Fibroblast of villous mesenchyme (primary cell): ENCODE measurements around the gene GNAI3. TPM values are rescaled to one million over a fixed set of nuclear protein-coding genes. Genes with fewer than 3 reads are reported as not detected.

Experiments
- DNase-seq: peaks from one replicate; pipeline ENCODE4 v3.0.0-alpha.2; 2010; ENCODE audit warnings: low read depth
- H3K4me3 ChIP-seq: 2 replicates; pipeline ENCODE4 v1.5.1; 2011; ENCODE audit warnings: low read depth, mild to moderate bottlenecking, low read length
- CTCF ChIP-seq: IDR thresholded peaks from 2 replicates; pipeline ENCODE4 v1.5.1; 2012; ENCODE audit warnings: low read depth, mild to moderate bottlenecking, low read length; ENCODE audit not compliant: insufficient read depth
- total RNA-seq: library from RNA; depleted of rRNA; stranded (reverse); fragments of >200 nt; gene quantifications from 2 replicates; pipeline ENCODE4 v1.2.3, GENCODE V29; 2012

GNAI3 gene
- total RNA-seq, 1 donor: 17.3 TPM

GRCh38 chr1:109637446-109637845, 89.0 kb downstream of the GNAI3 start:
- no peak for DNase-seq
- no peak for TF ChIP-seq CTCF

GRCh38 chr1:109639063-109639840, 90.8 kb downstream of the GNAI3 start:
- DNase-seq: no peak
- H3K4me3 ChIP-seq: no peak overlapping the region

More at GRCh38 chr1:109637446-109637845, 89.0 kb downstream of the GNAI3 start:
- H3K4me3 ChIP-seq: no peak overlapping the region

GRCh38 chr1:109639841-109640184, 91.4 kb downstream of the GNAI3 start:
- DNase-seq: no peak
- no peak overlapping the region for H3K4me3 ChIP-seq
- TF ChIP-seq CTCF: no peak

More at GRCh38 chr1:109639063-109639840, 90.8 kb downstream of the GNAI3 start:
- TF ChIP-seq CTCF: no peak

GRCh38 chr1:109640285-109640865, 92.0 kb downstream of the GNAI3 start:
- DNase-seq: peak; percentile 70
- no peak overlapping the region for H3K4me3 ChIP-seq
- TF ChIP-seq CTCF: peak; percentile 92

- no peak overlapping the region for H3K4me3 ChIP-seq
- no peak for TF ChIP-seq CTCF
- DNase-seq: no peak
These were observed 92.8 kb downstream of the GNAI3 start for GRCh38 chr1:109641078-109641740.

GRCh38 chr1:109641861-109642260, 93.4 kb downstream of the GNAI3 start:
- H3K4me3 ChIP-seq: no peak overlapping the region
- DNase-seq: no peak
- no peak for TF ChIP-seq CTCF
